NB4 (cell line): Measurements from ENCODE around the gene ANKRD11.

ENCODE experiments used
- MYC ChIP-seq: IDR thresholded peaks from 2 replicates; pipeline ENCODE4 v1.6.1; 2011; ENCODE audit warnings: low read depth, low read length
- POLR2A ChIP-seq: IDR thresholded peaks from 2 replicates; pipeline ENCODE4 v1.6.1; 2011; ENCODE audit warnings: mild to moderate bottlenecking; ENCODE audit not compliant: insufficient read length; ENCODE audit errors: extremely low read depth
- TF ChIP-seq, protein P1 (sequence below): IDR thresholded peaks from one replicate; pipeline ENCODE4 v1.5.1; 2012; ENCODE audit warnings: low read depth, low read length

DNA sequence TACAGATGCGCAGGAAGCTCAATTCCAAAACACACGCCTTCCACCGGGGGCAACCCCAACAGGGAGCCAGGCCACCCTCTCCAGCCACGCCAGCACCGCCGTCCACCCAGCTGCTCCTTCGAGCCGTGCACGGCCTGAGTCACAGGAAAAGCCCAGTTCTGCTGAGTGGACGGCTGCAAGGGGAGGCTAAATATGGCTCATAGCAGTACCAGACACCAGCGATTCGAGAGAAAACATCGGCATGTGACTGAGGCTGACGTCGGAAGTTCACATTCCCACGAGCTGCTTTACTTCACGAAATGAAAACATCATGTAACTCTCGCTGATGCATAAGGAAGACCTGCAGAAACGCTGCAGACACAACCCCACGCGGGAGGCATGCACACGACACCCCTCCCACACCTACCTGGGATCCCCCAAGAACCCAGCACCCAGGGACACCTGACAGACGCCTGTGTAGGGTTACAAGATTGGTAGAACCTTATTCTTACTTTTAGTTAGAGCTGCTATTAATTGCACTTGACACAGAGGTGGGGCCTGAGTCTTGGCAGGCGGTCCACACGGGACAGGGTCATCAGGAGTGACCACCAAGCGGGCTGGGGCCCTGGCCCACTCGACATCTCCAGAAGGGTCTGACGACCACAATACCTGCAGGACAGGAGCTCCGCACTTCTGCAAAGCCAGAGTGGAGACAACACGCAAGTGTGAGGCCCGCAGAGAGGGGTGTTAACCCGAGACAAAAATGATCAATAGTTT is 116.8 kb downstream of the ANKRD11 start:
- TF ChIP-seq, protein P1, sequence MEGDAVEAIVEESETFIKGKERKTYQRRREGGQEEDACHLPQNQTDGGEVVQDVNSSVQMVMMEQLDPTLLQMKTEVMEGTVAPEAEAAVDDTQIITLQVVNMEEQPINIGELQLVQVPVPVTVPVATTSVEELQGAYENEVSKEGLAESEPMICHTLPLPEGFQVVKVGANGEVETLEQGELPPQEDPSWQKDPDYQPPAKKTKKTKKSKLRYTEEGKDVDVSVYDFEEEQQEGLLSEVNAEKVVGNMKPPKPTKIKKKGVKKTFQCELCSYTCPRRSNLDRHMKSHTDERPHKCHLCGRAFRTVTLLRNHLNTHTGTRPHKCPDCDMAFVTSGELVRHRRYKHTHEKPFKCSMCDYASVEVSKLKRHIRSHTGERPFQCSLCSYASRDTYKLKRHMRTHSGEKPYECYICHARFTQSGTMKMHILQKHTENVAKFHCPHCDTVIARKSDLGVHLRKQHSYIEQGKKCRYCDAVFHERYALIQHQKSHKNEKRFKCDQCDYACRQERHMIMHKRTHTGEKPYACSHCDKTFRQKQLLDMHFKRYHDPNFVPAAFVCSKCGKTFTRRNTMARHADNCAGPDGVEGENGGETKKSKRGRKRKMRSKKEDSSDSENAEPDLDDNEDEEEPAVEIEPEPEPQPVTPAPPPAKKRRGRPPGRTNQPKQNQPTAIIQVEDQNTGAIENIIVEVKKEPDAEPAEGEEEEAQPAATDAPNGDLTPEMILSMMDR: no peak
- TF ChIP-seq POLR2A (no peak), MYC (no peak)
